GM18870 (cell line): ENCODE results near the gene DTNB.
"Not testable (repeated sequence)": the region's sequence is repeated elsewhere in the genome, so short reads cannot be mapped to it uniquely, and the experiment has no call there.

Source experiments
- ATAC-seq: cut with Tn5 transposase; IDR thresholded peaks from one replicate; pipeline ENCODE4 v1.9.1; 2021; ENCODE audit warnings: moderate library complexity; ENCODE audit not compliant: unreplicated experiment

The DTNB gene

DNA sequence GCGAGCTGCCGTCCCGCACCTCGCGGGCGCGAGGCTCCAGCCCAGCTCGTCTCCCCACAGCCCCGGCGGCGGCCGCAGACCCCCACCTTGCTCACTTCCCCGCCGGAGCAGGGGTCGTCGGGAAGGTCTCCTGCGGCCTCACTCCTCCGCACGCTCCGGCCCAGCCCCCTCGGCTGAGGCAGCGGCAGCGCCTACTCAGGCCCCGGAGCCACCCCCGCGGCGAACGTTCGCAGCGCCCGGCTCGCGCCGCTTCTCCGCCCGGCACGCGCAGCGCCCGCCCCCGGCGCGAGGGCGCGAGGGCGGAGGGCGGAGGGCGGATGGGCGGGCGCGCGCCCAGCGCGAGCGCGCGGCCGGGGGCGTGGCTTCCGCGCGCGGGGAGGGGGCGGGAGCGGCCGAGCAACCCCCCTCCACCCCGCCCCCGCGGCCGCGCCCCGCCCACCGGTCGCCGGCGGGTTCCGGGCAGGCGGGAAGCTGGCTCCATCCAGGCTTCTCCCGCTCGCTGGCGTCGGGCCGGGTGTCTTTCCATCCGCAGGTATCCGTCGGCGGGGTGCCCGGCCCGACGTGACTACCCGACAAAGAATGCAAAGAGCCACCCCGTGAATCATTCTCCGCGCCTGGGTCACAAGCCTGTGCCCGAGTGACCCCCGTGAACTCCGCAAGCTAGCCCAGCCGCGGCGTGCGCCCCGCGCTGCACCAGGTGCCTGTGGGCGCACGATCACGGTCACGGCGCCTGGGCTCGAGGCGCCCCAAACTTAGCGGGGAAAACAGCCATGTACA, at the start of gene DTNB:
DTNB (minus strand) TSS at position 278 of the 777 bp plus-strand sequence. CDS start 20,917 bp downstream, outside the sequence.
- no peak for ATAC-seq

DNA sequence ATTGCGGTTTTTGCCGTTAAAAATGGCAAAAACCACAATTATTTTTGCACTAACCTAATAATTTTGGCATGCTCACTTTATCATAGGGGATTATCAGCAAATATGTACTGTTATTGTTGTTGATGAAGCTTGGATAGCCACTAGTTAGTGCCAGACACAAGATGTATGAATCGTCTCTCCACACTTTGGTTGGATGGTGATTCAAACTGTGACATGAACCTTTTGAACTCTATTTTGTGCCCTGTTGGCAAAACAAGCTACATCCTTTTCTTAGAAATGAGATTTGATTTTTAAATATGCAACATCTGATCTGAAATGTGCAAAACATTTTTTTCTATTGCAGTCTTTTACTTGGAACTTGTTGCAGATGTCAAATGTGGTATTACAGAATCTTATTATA, 48.8 kb upstream of the DTNB start:
- no peak for ATAC-seq

GRCh38 chr2:25720575-25720974, 47.2 kb upstream of the DTNB start:
- ATAC-seq, result no peak

DNA sequence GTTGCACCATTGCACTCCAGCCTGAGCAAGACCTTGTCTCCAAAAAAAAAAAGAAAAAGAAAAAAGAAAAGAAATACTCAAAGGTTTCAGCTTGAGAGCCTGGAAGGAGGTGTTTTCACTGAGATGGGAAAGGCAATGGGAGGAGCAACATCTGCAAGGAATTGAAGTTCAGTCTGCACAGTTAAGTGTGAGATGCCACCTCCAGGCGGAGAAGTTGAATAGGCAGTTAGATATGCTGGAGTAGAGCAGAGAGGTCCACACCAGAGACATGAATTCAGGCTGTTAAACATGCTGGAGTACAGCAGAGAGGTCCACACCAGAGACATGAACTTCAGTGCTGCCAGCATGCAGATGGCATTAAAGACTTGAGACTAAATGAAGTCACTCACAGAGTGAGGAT, 41.4 kb upstream of the DTNB start:
- ATAC-seq, result no peak

DNA sequence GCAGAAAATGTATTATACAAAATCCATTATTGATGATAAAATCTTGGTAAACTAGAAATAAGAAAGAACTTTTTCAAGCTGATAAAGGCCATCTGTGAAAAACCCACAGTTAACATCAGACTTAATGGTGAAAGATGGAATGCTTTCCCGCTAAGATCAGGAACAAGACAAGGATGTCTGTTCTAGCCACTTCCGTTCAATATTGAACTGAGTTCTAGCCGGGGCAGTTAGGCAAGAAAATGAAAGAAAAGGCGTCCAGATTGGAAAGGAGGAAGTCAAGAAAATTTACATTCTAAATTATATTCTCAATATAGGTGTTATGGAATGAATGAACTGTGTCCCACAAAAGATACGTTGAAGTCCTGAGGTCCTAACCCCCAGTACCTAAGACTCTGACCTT, 39.1 kb upstream of the DTNB start:
- no peak for ATAC-seq

DNA sequence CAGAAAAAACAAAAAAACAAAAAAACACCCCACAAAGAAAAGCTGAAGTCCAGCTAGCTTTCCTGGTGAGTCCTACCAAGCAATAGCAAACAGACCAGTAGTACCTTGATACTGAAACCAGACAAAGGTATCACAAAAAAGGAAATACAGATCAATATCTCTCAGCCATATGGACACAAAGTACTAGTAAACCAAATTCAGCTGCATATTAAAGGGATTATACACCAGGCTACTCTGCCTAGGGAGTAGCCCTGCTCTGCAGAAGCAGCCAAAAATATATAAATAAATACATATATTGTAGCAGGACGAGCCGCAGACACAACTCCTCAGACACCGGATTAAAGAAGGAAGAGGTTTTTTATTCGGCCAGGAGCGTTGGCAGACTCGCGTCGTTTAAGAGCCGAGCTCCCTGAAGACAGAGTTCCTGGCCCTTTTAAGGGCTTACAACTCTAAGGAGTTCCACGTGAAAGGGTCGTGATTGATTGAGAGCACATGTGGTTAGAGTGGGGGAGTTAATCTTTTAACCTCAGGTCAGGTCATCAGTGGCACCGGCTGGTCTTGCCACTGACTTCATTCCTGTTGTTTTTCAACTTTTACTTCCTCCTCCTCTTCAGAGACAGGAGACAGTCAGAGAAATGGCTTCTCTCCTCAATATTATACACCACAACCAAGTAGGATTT, 38.4 kb upstream of the DTNB start:
- ATAC-seq, result no peak

GRCh38 chr2:25710750-25711149, 37.4 kb upstream of the DTNB start:
- no peak for ATAC-seq

DNA sequence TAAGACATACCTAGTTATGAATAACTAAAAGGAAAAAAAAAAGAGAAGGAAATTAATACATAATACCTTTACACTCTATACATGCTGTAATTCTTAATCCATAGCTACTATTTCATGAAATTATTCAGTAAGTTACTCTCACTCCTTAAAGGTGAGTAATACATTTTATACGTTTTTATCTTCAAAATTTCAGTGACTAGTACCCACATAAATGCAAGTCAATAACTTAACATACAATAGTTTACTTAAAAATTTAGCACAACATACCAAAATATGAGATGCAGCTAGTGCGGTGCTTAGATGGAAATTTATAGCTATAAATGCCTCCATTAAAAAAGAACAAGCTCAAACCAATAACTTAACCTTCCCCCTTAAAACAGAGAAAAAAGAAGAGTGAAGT, 36.0 kb upstream of the DTNB start:
- ATAC-seq, result no peak

DNA sequence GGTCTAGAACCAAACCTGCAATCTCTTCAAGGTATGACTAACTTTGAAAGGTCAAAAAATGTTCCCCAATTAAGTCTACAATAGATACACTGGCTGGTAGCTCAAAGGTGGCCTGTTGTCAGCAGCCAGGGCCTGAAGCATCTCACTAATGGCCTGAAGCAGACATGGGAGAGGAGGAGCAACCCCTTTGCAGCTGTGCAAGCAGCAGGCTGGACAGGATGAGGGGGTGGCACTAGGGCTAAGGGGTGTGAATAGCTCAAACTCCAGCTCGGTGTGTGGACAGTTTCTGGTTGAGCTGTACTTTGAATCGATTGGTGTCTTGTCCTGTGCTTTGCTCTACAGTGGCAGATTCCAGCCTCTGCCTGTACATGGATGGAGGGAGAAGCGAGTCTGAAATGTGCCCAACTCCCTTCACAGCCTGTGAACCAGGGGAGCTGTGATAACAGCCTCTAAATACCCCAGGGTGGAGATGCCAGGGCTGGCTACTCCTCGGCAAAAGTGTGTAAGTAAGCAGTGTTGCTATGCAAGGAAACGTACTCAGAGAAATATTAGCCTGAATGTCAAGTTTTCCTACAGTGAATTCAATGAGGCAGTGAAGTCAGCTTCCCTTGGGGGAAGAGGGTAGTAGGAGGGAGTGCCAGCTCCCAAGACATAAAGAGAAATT, 34.7 kb upstream of the DTNB start:
- ATAC-seq, result no peak

GRCh38 chr2:25705575-25705974, 32.2 kb upstream of the DTNB start:
- ATAC-seq, result not testable (repeated sequence)

- no peak for ATAC-seq
These were observed 28.4 kb upstream of the DTNB start for GRCh38 chr2:25701801-25702200.

DNA sequence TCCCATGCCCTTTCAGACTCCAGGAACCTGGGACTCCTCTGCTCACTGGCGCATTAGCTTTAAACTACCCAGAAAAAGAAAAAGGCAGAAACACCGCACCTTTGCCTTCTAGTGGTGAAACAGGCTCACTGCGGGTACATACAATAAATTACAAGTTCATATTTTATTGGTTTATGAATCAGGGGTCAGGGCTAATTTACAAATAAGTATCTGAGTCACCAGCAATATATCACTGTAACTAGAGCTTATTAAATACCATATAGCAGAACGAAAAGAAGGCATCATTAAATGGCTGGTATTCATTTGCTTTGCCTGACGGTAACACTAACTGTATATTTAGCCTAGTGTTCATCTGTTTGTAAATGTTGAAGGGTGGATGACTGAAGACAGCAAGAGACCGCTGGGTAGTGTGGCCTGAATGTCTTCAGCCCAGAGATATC, 26.9 kb upstream of the DTNB start:
- ATAC-seq, result no peak

- no peak for ATAC-seq
These were observed 25.8 kb upstream of the DTNB start for GRCh38 chr2:25699216-25699615.

GRCh38 chr2:25698752-25699151, 25.4 kb upstream of the DTNB start:
- ATAC-seq, result no peak

GRCh38 chr2:25697559-25698341, 24.4 kb upstream of the DTNB start:
- no peak for ATAC-seq

DNA sequence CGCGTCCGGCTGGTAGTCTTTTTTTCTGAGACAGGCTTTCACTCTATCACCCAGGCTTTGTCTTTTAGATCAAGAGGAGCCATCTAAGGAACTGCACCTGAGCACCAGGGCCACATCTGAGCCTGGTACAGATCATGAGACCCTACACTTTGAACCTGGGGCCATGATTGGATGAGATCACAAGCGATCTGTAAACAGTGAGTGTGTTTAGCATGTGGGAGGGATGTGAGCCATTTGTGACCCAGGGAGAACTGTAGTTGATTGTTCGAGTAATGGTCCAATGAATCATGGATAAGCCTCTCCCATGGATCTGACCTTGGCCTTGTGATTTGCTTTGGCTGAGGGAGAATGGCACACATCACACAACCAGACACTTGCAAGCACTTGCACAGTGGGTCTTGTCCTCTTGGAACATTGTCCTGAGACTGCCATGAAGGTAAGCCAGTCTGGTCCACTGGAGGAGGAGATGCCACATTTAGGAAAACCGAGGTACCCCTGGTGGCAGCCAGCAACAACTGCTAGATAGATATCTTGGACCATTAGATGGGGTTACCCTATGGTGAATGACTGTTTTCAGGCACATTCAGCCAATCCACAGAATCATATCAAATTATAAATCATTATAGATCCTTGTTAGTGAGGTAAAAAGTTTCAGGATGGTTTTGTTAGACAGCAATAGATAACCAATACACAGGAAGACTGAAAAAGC, 19.5 kb upstream of the DTNB start:
- no peak for ATAC-seq

GRCh38 chr2:25692143-25692542, 18.8 kb upstream of the DTNB start:
- ATAC-seq, result no peak

GRCh38 chr2:25690058-25690457, 16.7 kb upstream of the DTNB start:
- ATAC-seq, result no peak

DNA sequence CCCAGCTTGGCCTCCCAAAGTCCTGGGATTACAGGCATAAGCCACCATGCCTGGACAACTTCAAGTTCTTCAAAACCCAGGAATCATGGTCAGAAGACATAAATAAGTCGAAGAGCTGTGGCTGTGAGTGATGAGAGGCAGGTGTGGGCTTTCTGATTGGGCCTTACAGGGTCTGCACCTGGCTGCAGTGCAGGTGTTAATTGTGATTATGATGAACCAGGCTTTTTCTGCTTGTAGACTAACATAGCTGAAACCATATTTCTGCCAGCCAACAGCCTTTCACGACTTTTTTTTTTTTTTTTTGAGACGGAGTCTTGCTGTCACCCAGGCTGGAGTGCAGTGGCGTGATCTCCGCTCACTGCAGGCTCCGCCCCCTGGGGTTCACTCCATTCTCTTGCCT, 14.9 kb upstream of the DTNB start:
- no peak for ATAC-seq

DNA sequence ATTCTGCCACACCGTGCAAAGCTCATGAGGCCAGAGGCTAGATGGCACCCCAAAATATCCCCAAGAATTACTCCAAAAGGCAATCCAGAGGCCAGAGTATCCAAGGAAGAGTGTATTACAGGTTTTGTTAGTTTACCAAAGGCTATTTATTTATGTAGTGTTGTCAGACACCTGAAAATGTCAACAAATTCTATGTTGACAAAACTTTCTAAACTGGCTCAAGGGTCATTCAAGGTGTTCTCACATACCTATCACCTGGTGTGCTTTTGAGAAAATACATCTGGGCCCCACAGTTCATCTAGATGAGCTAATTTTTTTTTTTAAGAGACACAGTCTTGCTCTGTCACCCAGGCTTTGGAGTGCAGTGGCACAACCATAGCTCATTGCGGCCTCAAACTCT, 12.4 kb upstream of the DTNB start:
- ATAC-seq, result no peak
